HCT116 (cell line): ENCODE data around the gene HORMAD2.

Experiments used
- CEBPB ChIP-seq: IDR thresholded peaks from 2 replicates; pipeline ENCODE4 v1.6.1; 2012; ENCODE audit warnings: low read depth
- CTCF ChIP-seq, 3 experiments: fragments of 200-600 bp in 1 of 3; sonication (generic) in 1 of 3; IDR thresholded peaks in 2 of 3; conservative IDR thresholded peaks in 1 of 3; 2 replicates each; pipeline ENCODE4 v1.5.1; 2012 to 2017; ENCODE audit warnings: low read depth in 2 of 3, low read length in 2 of 3, antibody characterized with exemption in 1 of 3, borderline replicate concordance in 1 of 3, control low read depth in 1 of 3, mild to moderate bottlenecking in 1 of 3, mixed read lengths in 1 of 3, mixed run types in 1 of 3, moderate library complexity in 1 of 3; ENCODE audit not compliant: insufficient read depth in 1 of 3
- EZH2 ChIP-seq: fragments of 200-600 bp; sonication (generic); IDR thresholded peaks from 2 replicates; pipeline ENCODE4 v1.6.1; 2017; ENCODE audit warnings: antibody characterized with exemption, mixed run types
- EZH2phosphoT487 ChIP-seq: fragments of 200-600 bp; IDR thresholded peaks from 2 replicates; pipeline ENCODE4 v1.6.1; 2018; ENCODE audit warnings: antibody characterized with exemption, borderline replicate concordance
- JUND ChIP-seq: IDR thresholded peaks from 2 replicates; pipeline ENCODE4 v1.6.1; 2012
- POLR2A ChIP-seq: IDR thresholded peaks from 2 replicates; pipeline ENCODE4 v1.7.0; 2011; ENCODE audit warnings: borderline replicate concordance; ENCODE audit not compliant: insufficient read depth, insufficient read length; ENCODE audit errors: extremely low read depth
- POLR2AphosphoS5 ChIP-seq: IDR thresholded peaks from 2 replicates; pipeline ENCODE4 v1.6.1; 2011; ENCODE audit warnings: mild to moderate bottlenecking, low read depth, low read length, moderate library complexity
- RAD21 ChIP-seq: IDR thresholded peaks from 2 replicates; pipeline ENCODE4 v1.6.1; 2012; ENCODE audit warnings: low read depth, mild to moderate bottlenecking
- REST ChIP-seq: IDR thresholded peaks from 2 replicates; pipeline ENCODE4 v1.6.1; 2012; ENCODE audit warnings: low read depth
- SIN3A ChIP-seq: IDR thresholded peaks from 2 replicates; pipeline ENCODE4 v1.6.1; 2012; ENCODE audit warnings: low read depth
- SRF ChIP-seq: IDR thresholded peaks from 2 replicates; pipeline ENCODE4 v1.6.1; 2012; ENCODE audit warnings: low read depth
- TCF7L2 ChIP-seq: IDR thresholded peaks from 2 replicates; pipeline ENCODE4 v1.7.0; 2011; ENCODE audit warnings: borderline replicate concordance, inconsistent platforms; ENCODE audit not compliant: insufficient read depth, insufficient read length; ENCODE audit errors: extremely low read depth
- TF ChIP-seq, protein P1 (sequence below): IDR thresholded peaks from 2 replicates; pipeline ENCODE4 v1.6.1; 2012

- no peak for TF ChIP-seq REST
- no peak for TF ChIP-seq POLR2A
- no peak for TF ChIP-seq CTCF (IDR thresholded peaks at IDR 0.05 in 2 of 3, conservative IDR thresholded peaks at IDR 0.05 in 1 of 3; ENCODE audit: borderline replicate concordance in 1 of 3, insufficient read depth in 1 of 3, low read depth in 2 of 3, low read length in 2 of 3)
- no peak for TF ChIP-seq POLR2AphosphoS5
- TF ChIP-seq EZH2phosphoT487, result no peak
- TF ChIP-seq EZH2, result no peak
- no peak for TF ChIP-seq RAD21
- no peak for TF ChIP-seq JUND
- no peak for TF ChIP-seq CEBPB
- no peak for TF ChIP-seq SRF
- TF ChIP-seq SIN3A, result no peak
- TF ChIP-seq, protein P1, sequence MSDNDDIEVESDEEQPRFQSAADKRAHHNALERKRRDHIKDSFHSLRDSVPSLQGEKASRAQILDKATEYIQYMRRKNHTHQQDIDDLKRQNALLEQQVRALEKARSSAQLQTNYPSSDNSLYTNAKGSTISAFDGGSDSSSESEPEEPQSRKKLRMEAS, result no peak
- TF ChIP-seq TCF7L2, result no peak
Observed at GRCh38 chr22:30191040-30191701, 110.9 kb downstream of the HORMAD2 start.
